GM19035 (cell line): ENCODE data around the gene PTDSS2.
A peak's percentile ranks its signal among the peaks of the same experiment; 100 is the strongest.

Experiments
- ATAC-seq: cut with Tn5 transposase; IDR thresholded peaks from one replicate; pipeline ENCODE4 v1.9.1; 2021; ENCODE audit not compliant: unreplicated experiment

Gene PTDSS2

GRCh38 chr11:528166-528814 lies 78.2 kb downstream of the PTDSS2 start:
- ATAC-seq = no peak

DNA sequence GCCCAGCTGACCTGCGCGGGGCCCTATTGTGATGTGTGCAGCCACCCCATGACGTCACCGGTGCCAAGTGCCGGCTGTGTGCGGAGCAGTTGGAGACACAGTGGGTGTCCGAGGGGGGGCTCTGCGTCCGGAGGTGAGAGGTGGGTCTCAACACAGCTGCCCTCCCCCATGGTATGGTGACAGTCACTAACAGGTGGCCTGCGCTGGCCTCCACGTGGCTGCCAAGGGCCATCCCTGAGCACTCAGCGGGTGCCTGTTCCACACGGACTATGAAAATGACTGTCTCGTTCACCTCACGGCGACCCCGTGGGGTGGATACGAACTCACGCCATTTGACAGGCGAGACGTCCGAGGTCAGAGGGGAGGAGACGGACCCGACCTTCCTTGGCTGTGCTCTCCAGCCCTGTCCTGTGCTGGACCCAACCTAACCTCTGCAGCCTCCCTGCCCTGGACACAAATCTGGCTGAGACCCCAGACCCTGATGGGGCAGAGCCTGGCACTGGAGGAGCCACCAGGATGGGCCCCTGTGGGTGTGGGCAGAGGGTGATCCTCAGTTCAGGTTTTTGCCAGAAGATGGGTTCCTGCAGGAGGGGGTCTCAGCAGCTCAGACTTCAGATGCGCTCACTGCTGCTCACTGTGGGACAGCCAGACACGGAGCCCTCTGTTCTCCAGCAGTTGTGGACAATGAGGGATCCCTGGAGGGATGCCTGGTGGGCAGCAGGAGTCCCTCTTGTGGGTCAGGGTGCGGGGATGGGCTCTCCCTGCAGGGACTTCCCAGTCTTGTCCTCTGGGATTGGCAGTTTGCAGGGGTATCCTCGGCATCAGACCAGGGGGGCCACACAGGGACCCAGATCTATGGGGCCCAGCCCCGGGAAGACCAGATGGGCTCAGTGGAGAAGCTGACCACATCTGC lies 79.0 kb downstream of the PTDSS2 start:
- no peak for ATAC-seq

GRCh38 chr11:529728-530411 lies 79.8 kb downstream of the PTDSS2 start:
- no peak for ATAC-seq

DNA sequence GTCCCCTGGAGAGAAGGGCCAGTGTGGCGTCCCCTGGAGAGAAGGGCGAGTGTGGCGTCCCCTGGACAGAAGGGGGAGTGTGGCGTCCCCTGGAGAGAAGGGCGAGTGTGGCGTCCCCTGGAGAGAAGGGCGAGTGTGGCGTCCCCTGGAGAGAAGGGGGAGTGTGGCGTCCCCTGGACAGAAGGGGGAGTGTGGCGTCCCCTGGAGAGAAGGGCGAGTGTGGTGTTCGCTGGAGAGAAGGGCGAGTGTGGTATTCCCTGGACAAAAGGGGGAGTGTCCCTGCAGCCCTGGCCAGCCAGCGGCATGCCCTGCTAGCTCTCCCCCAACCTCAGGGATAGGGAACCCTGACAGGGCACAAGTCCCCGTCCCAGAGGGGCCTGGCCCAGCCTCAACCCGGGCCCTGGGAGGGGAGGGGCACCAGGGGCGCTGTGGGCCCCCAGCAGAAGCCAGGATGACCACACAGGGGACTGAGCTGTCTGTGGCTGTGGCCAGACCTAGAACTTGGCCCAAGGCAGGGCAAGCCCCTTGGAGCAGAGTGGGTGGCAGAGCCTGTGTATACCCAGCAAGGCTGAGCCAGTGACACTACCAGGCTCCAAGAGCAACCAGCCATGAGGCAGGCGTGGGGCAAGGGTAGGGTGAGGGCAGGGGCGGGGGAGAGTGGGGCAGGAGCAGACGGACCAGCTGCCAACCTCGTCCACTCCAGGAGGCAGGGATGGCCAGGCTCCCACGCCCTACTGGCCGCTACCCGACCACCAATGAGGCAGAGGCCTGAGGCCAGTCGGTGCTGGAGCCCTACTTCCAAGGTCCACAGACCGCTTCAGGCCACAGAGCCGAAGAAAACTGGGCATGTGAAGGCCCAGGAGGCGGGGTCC lies 81.1 kb downstream of the PTDSS2 start:
- no peak for ATAC-seq

DNA sequence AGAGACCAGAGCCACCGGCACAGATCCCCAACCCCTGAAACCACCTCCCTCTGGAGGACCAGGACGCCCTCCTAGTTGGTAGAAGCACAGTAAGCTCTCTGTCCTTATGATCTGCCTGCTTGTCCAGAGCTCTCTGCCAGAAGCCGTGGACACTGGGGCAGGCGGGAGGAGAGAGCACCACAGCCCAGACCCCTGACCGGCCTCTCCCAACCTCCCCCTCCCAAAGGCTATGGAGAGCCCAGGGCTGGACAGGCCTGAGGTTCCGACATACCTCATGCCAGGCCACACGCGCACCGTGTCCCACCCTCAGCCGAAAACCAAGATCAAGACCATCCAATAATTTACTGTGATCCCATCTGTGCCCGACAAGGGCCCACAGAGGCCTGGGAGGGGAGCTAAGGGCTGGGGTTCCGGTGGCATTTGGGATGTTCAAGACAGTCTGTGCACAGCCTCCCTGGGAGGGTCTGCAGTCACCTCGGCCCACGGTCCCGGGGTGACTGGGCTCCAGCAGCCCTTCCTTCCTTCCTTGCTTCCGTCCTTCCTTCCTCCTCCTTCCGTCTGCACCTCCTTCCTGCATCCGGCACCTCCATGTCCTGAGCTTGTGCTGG lies 81.9 kb downstream of the PTDSS2 start:
- ATAC-seq = no peak

- no peak for ATAC-seq
These were observed 82.5 kb downstream of the PTDSS2 start for GRCh38 chr11:532527-532985.

DNA sequence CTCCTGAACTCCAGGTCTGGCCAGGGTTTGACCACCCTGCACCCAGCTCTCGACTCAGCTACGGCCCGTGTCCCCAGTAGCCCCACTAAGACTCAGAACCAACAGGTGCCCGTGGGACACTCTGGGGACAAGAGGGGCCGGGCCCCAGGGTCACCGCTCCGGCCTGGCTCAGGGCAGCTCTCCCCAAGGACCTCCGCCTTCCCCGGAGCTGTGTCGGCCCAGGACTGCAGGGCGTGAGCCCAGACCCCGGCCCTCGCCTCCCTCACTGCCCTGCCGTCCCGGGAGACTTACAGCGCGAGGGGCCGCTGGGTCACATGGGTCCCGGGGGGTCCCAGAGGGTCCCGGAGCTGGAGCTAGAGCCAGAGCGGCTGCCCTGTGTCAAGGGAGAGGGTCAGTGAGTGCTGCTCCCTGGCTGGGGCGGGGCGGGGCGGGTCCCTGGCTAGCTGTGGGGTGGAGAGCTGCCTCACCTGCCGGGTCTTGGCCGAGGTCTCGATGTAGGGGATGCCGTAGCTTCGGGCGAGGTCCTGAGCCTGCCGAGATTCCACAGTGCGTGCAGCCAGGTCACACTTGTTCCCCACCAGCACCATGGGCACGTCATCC lies 83.0 kb downstream of the PTDSS2 start:
- ATAC-seq = no peak

GRCh38 chr11:533586-534395 lies 83.7 kb downstream of the PTDSS2 start:
- ATAC-seq = no peak

GRCh38 chr11:534396-535209 lies 84.5 kb downstream of the PTDSS2 start:
- peak; percentile 1 for ATAC-seq

DNA sequence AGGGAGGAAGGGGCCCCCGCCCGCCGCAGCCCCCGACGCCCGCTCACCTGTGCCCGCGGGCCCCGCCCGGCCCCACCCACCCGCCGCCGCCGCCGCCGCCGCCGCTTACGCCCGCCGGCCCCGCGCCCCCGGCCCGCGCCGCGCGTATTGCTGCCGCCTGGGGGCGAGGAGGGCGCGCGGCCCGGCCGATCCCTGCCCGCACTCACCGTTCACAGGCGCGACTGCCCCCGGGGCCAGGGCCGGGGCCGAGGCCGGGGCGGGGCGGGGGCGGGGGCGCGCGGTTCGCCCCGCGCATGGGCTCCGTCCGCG lies 85.1 kb downstream of the PTDSS2 start:
- no peak for ATAC-seq

DNA sequence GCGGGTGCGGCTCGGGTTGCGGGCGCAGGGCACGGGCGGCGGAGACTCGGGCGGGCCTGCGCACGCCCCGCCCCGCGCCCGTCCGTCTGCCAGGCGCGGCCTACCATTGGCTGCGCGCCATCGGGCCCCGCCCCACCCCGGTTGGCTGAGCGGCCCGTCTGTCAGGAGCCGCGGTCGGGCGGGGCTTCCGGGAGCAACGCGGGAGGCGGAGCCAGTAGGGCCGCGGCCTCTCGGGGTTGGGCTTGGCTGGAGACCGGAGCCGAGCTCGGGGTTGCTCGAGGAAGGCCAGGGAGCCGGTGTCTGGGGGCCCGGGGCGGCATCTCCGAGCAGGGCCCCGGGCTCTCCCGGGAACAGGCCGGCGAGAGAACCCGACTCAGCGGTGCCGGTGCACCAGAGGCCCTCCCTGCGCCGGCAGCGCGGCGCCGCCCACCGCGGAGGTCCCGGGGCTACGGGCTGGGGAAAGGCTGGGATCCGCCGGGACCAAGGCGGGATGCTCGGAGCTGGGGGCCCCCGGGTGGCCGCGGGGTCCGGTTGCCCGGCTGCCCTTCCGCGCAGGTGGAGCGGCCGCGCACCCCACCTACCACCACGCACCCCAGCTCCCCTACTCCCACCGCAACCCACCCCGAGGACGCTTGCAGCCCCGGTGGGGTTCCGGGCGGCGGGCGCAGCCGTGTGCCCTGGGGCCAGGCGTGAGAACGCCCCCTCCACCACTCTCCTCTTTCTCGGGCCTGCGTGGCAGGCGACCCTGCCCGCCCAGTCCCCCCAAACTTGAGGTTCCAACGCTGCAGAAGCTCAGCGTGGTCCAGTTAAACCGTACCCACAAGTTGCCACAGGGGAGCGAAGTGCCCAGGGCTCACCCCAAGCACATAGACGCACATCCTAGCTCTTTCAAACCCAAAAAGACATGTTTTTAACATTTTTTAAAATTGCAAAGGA lies 85.7 kb downstream of the PTDSS2 start, which contains the start of gene HRAS:
Gene HRAS, minus strand, starts transcription at position 58 of the 936 bp plus-strand sequence.
- ATAC-seq = peak; percentile 68

- peak; percentile 51 for ATAC-seq
These were observed 87.0 kb downstream of the PTDSS2 start, which contains the start of gene LRRC56 for GRCh38 chr11:536841-537621. Gene LRRC56, plus strand, starts transcription at chr11:537527. Its CDS starts 3,158 bp downstream, at chr11:540685.

GRCh38 chr11:537622-538430 lies 87.7 kb downstream of the PTDSS2 start:
- ATAC-seq = no peak

DNA sequence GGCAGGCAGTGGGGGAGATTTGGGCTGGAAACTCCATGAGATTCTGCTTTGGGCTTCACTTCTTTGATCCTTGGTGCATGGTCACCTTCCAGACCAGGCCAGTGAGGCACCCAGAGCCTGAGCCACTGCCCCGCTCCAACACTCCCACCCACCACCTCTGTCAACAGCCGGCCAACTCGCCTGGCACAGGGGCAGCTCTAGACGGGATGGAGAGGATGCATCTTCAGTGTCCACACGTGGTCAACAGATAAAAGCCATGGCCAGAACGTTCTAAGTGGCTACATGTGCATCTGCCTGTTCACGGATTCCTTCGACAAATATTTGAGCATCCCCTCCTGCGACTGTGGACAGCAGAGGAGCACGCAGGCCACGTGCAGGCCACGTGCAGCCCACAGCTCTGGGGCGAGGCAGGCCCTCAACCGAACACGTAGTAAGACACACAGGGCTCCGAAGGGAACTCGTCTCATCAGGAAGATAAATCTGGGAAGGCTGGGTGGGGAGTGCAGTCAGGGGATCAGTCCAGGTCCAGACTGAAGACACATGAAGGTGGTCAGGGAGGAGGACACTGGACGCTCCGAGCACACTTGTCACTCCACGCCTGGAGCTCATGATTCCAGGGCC lies 88.5 kb downstream of the PTDSS2 start:
- ATAC-seq = no peak

- ATAC-seq = no peak
These were observed 89.9 kb downstream of the PTDSS2 start for GRCh38 chr11:539971-540481.
